C4-2B (cell line): ENCODE data around the gene DAZAP1.

Source experiments
- H3K27ac ChIP-seq: fragments of 450-650 bp; 2 replicates; pipeline ENCODE4 v1.5.1; 2017
- CTCF ChIP-seq: fragments of 450-650 bp; conservative IDR thresholded peaks from 2 replicates; pipeline ENCODE4 v1.5.1; 2017; ENCODE audit warnings: mild to moderate bottlenecking
- ZFX ChIP-seq: fragments of 450-650 bp; IDR thresholded peaks from 2 replicates; pipeline ENCODE4 v1.6.1; 2017

Gene DAZAP1

GRCh38 chr19:1433119-1434039 lies 26.0 kb downstream of the DAZAP1 start:
- TF ChIP-seq ZFX = no peak
- TF ChIP-seq CTCF = no peak
- no peak overlapping the region for H3K27ac ChIP-seq

DNA sequence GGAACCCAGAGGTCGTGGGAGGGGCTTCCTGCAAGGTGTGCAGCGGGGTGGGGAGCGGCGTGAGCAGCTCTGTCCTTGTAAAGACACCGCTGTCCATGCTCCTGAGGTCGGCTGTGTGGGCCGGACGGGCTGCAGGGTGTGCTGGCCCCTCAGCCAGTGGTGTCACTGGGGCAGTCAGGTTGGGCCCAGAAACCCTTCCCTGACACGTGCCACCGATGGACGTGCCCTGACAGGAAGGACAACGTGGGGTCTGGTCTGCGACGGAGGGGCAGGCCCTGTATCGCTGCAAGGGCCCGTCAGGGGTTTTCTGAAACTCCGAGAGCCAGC lies 26.6 kb downstream of the DAZAP1 start:
- H3K27ac ChIP-seq = no peak overlapping the region
- TF ChIP-seq CTCF (no peak), ZFX (no peak)

DNA sequence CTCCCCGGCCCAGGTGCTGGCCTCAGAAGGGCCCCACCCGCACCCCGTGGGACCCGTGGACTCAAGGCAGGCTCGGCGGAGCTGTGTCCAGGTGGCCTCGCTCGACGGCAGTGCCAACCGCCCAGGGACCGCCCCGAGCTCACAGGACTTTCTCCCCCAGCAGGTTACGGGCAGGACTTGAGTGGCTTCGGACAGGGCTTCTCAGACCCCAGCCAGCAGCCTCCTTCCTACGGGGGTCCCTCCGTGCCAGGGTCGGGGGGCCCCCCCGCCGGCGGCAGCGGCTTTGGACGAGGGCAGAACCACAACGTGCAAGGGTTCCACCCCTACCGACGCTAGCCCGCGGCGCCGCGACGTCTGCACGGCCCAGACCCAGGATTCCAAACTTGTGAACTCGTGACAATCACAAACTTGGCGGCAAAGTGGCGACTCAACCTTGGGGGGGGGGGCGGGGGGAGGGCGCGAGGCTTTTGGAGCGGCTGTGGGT lies 27.2 kb downstream of the DAZAP1 start:
- no peak for TF ChIP-seq ZFX
- no peak for TF ChIP-seq CTCF
- no peak overlapping the region for H3K27ac ChIP-seq

GRCh38 chr19:1435378-1435989 lies 28.1 kb downstream of the DAZAP1 start:
- H3K27ac ChIP-seq = no peak overlapping the region
- TF ChIP-seq ZFX (no peak), CTCF (no peak)

DNA sequence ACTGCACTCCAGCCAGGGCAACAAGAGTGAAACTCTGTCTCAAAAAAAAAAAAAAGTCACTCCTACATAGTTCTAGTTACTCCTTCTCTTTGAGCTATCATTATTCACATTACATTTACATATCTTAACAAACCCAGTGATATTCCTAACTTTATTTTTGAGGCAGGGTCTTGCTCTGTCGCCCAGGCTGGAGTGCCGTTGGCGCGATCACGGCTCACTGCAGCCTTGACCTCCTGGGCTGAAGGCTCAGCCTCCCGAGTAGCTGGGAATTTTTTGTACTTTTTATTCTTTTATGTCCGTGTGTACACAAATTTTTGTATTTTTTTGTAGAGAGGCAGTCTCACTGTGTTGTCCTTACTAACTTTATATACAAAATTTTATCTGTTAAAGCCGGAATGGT lies 30.2 kb downstream of the DAZAP1 start:
- H3K27ac ChIP-seq = peak overlapping the region; percentile 98
- TF ChIP-seq ZFX (no peak), CTCF (no peak)

- TF ChIP-seq CTCF = peak; percentile 99
- peak; percentile 98 for TF ChIP-seq ZFX
- H3K27ac ChIP-seq = peak within 1 kb of the TSS; percentile 98
Observed at GRCh38 chr19:1438035-1438932, 30.9 kb downstream of the DAZAP1 start, which contains the start of gene RPS15. RPS15 (plus strand) TSS chr19:1438396; CDS start chr19:1438426, 30 bp downstream.

GRCh38 chr19:1438933-1439354 lies 31.6 kb downstream of the DAZAP1 start:
- TF ChIP-seq ZFX (no peak), CTCF (no peak)
- peak overlapping the region; percentile 98 for H3K27ac ChIP-seq
